ENCODE data around the gene DEK. TPM values are rescaled to one million over a fixed set of nuclear protein-coding genes. Genes with fewer than 3 reads are reported as not detected.

DEK gene
- polyA plus RNA-seq, 2 of the 4 experiments (the other 2 are of a cell fraction), result 96.4 to 146 TPM

GRCh38 chr6:18270216-18270615 is 5.9 kb upstream of the DEK start:
- H3K4me2 ChIP-seq, result no peak overlapping the region
- ChIA-PET POLR2A (no interaction called here), CTCF (no interaction called here)
- no peak for TF ChIP-seq JUNB (IDR thresholded peaks at IDR 0.05)
- no peak for TF ChIP-seq MYC (IDR thresholded peaks at IDR 0.05; ENCODE audit: borderline replicate concordance, low read length)
- no peak for TF ChIP-seq FOXS1 (CRISPR knock-in tag; IDR thresholded peaks at IDR 0.05)
- TF ChIP-seq HOXB13 (CRISPR knock-in tag; IDR thresholded peaks at IDR 0.05; ENCODE audit: low read depth), result no peak
- TF ChIP-seq SMC3 (IDR thresholded peaks at IDR 0.05), result no peak
- no peak for TF ChIP-seq MAZ (IDR thresholded peaks at IDR 0.05; ENCODE audit: borderline replicate concordance, low read depth, low read length)
- no peak for TF ChIP-seq E2F6 (IDR thresholded peaks at IDR 0.05; ENCODE audit: borderline replicate concordance, low read depth)
- no peak for TF ChIP-seq TP53 (CRISPR knock-in tag; IDR thresholded peaks at IDR 0.05)
- no peak for TF ChIP-seq EP300 (IDR thresholded peaks at IDR 0.05)
- TF ChIP-seq ESRRA (IDR thresholded peaks at IDR 0.05; ENCODE audit: borderline replicate concordance, low read length), result no peak
- TF ChIP-seq RAD21 (conservative IDR thresholded peaks at IDR 0.05 in 1 of 2, IDR thresholded peaks at IDR 0.05 in 1 of 2), result no peak
- TF ChIP-seq CHD4 (IDR thresholded peaks at IDR 0.05; ENCODE audit: borderline replicate concordance), result no peak
- no peak for TF ChIP-seq ZFP36 (IDR thresholded peaks at IDR 0.05; ENCODE audit: borderline replicate concordance, partially characterized antibody)
- H3K4me3 ChIP-seq, result no peak overlapping the region
- 0 out of 3 replicates have a peak, but pooled peaks cover 2% of the 10 kb centered on the region for H3K4me1 ChIP-seq
- H3K27ac ChIP-seq, result no peak overlapping the region
- FAIRE-seq, result no peak
- no peak for ATAC-seq
- WGBS (ENCODE audit: missing lambda C conversion rate), result 93% methylated on average over 4 of the region's 4 CpGs
- H3K9me3 ChIP-seq, result no peaks in the 10 kb centered on the region
- no peak for DNase-seq (ENCODE audit: low read depth in 1 of 2, low spot score in 1 of 2)

- ChIA-PET POLR2A (no interaction called here), CTCF (no interaction called here)
- ATAC-seq (no peak), FAIRE-seq (no peak), DNase-seq (ENCODE audit: low read depth in 1 of 2, low spot score in 1 of 2) (no peak)
- H3K4me1 ChIP-seq, result 0 out of 3 replicates have a peak, but pooled peaks cover 5% of the 10 kb centered on the region
- TF ChIP-seq JUN (IDR thresholded peaks at IDR 0.05) (no peak), ZFP36 (IDR thresholded peaks at IDR 0.05; ENCODE audit: borderline replicate concordance, partially characterized antibody) (no peak), TFCP2L1 (CRISPR knock-in tag; IDR thresholded peaks at IDR 0.05) (no peak), MAFK (IDR thresholded peaks at IDR 0.05; ENCODE audit: partially characterized antibody) (no peak), FOXS1 (CRISPR knock-in tag; IDR thresholded peaks at IDR 0.05) (no peak), ZC3H11A (IDR thresholded peaks at IDR 0.05) (no peak), NR3C1 (IDR thresholded peaks at IDR 0.05) (no peak), SREBF2 (IDR thresholded peaks at IDR 0.05) (no peak)
- no peak overlapping the region for H3K4me3 ChIP-seq
- no peak overlapping the region for H3K27ac ChIP-seq
- WGBS (ENCODE audit: missing lambda C conversion rate), result 88% methylated on average over 10 of the region's 10 CpGs
- no peak overlapping the region for H3K4me2 ChIP-seq
- no peaks in the 10 kb centered on the region for H3K9me3 ChIP-seq
These were observed 5.4 kb upstream of the DEK start for GRCh38 chr6:18269717-18270116.

GRCh38 chr6:18269253-18269652 is 4.9 kb upstream of the DEK start:
- DNase-seq (ENCODE audit: low read depth in 1 of 2, low spot score in 1 of 2), result no peak
- Histone ChIP-seq H3K4me1 (0 out of 3 replicates have a peak, but pooled peaks cover 5% of the 10 kb centered on the region), H3K4me2 (no peak overlapping the region), H3K27ac (no peak overlapping the region), H3K9me3 (no peaks in the 10 kb centered on the region), H3K4me3 (no peak overlapping the region)
- FAIRE-seq, result no peak
- ChIA-PET POLR2A (no interaction called here), CTCF (interaction anchor here (0.7 kb wide), 1 partner anchor 15 kb away, joined by 3 read pairs; no protein-coding TSS in a partner anchor)
- 54% methylated on average over 3 of the region's 3 CpGs for WGBS (ENCODE audit: missing lambda C conversion rate)
- ATAC-seq, result no peak
- TF ChIP-seq SREBF2 (IDR thresholded peaks at IDR 0.05) (no peak), ATOH8 (CRISPR knock-in tag; IDR thresholded peaks at IDR 0.05; ENCODE audit: low read depth) (no peak), RFX5 (IDR thresholded peaks at IDR 0.05) (no peak), POLR2A (IDR thresholded peaks at IDR 0.05; ENCODE audit: low read length) (no peak), HOXA7 (CRISPR knock-in tag; IDR thresholded peaks at IDR 0.05) (no peak), PBX3 (IDR thresholded peaks at IDR 0.05) (no peak), ZC3H11A (IDR thresholded peaks at IDR 0.05) (no peak), REST (IDR thresholded peaks at IDR 0.05) (no peak), MAX (IDR thresholded peaks at IDR 0.05) (no peak), NR3C1 (IDR thresholded peaks at IDR 0.05) (no peak)

Data from A549 (cell line).